SK-N-SH treated with all-trans-retinoic acid at 6 μM for 48 hours (cell line): ENCODE measurements around the gene CDHR3.

Experiments used
- ATAC-seq: fragments of 200-7000 bp; cut with Tn5 transposase; 3 replicates; pipeline ENCODE4 v1.9.1; 2020; ENCODE audit warnings: mild to moderate bottlenecking, moderate library complexity
- ARNTL ChIP-seq: fragments of 450-650 bp; formaldehyde crosslinking; IDR thresholded peaks from 2 replicates; pipeline ENCODE4 v1.5.0; 2020; ENCODE audit warnings: low read depth, mild to moderate bottlenecking, moderate library complexity, borderline replicate concordance
- BACH2 ChIP-seq: fragments of 250-450 bp; sonication (Bioruptor Pico); IDR thresholded peaks from 2 replicates; pipeline ENCODE4 v1.9.0; 2021; ENCODE audit warnings: mild to moderate bottlenecking, borderline replicate concordance
- CSDC2 ChIP-seq: fragments of 250-450 bp; sonication (Bioruptor Pico); IDR thresholded peaks from 2 replicates; pipeline ENCODE4 v1.5.0; 2020; ENCODE audit warnings: mild to moderate bottlenecking, moderate library complexity
- ESRRG ChIP-seq: fragments of 250-450 bp; sonication (Bioruptor Pico); IDR thresholded peaks from 2 replicates; pipeline ENCODE4 v1.6.1; 2021; ENCODE audit warnings: mild to moderate bottlenecking
- GLIS3 ChIP-seq: fragments of 250-450 bp; sonication (Bioruptor Pico); IDR thresholded peaks from 2 replicates; pipeline ENCODE4 v1.5.0; 2020; ENCODE audit warnings: mild to moderate bottlenecking, moderate library complexity
- ISL1 ChIP-seq: fragments of 250-450 bp; sonication (Bioruptor Pico); IDR thresholded peaks from 2 replicates; pipeline ENCODE4 v2.1.2; 2022; ENCODE audit warnings: mild to moderate bottlenecking, moderate library complexity
- OSR1 ChIP-seq: fragments of 250-450 bp; sonication (Bioruptor Pico); IDR thresholded peaks from 2 replicates; pipeline ENCODE4 v1.8.0; 2022; ENCODE audit warnings: moderate library complexity, mild to moderate bottlenecking, inconsistent platforms
- PPARA ChIP-seq: fragments of 250-450 bp; sonication (Bioruptor Pico); IDR thresholded peaks from 2 replicates; pipeline ENCODE4 v1.5.0; 2020; ENCODE audit warnings: mild to moderate bottlenecking, borderline replicate concordance
- TCF4 ChIP-seq: fragments of 250-450 bp; sonication (Bioruptor Pico); IDR thresholded peaks from 2 replicates; pipeline ENCODE4 v1.8.0; 2021; ENCODE audit warnings: mild to moderate bottlenecking, moderate library complexity, borderline replicate concordance
- ZC3H10 ChIP-seq: fragments of 250-450 bp; sonication (Bioruptor Pico); IDR thresholded peaks from 2 replicates; pipeline ENCODE4 v1.5.1; 2021; ENCODE audit warnings: mild to moderate bottlenecking, moderate library complexity
- ZFP3 ChIP-seq: fragments of 250-450 bp; sonication (Bioruptor Pico); IDR thresholded peaks from 2 replicates; pipeline ENCODE4 v1.5.0; 2020; ENCODE audit warnings: mild to moderate bottlenecking, moderate library complexity
- ZFP30 ChIP-seq: fragments of 450-650 bp; formaldehyde crosslinking; IDR thresholded peaks from 2 replicates; pipeline ENCODE4 v1.5.0; 2022; ENCODE audit warnings: mild to moderate bottlenecking, moderate library complexity
- ZNF565 ChIP-seq: fragments of 450-650 bp; formaldehyde crosslinking; conservative IDR thresholded peaks from 2 replicates; pipeline ENCODE4 v1.5.0; 2020; ENCODE audit warnings: low read depth, mild to moderate bottlenecking, moderate library complexity
- ZNF70 ChIP-seq: fragments of 450-650 bp; formaldehyde crosslinking; IDR thresholded peaks from 2 replicates; pipeline ENCODE4 v1.5.0; 2020; ENCODE audit warnings: mild to moderate bottlenecking, moderate library complexity
- ZNF8 ChIP-seq: fragments of 450-650 bp; formaldehyde crosslinking; IDR thresholded peaks from 2 replicates; pipeline ENCODE4 v1.5.0; 2020; ENCODE audit warnings: mild to moderate bottlenecking, moderate library complexity
- TF ChIP-seq, protein P1 (sequence below): fragments of 250-450 bp; sonication (Bioruptor Pico); IDR thresholded peaks from 2 replicates; pipeline ENCODE4 v1.5.1; 2021; ENCODE audit warnings: mild to moderate bottlenecking, moderate library complexity
- TF ChIP-seq, protein P2 (sequence below): fragments of 250-450 bp; sonication (Bioruptor Pico); IDR thresholded peaks from 2 replicates; pipeline ENCODE4 v1.5.1; 2020; ENCODE audit warnings: low read depth, mild to moderate bottlenecking, moderate library complexity
- TF ChIP-seq, protein P3 (sequence below): fragments of 250-450 bp; sonication (Bioruptor Pico); IDR thresholded peaks from 2 replicates; pipeline ENCODE4 v1.5.0; 2020; ENCODE audit warnings: mild to moderate bottlenecking, moderate library complexity
- TF ChIP-seq, protein P4 (sequence below): fragments of 250-450 bp; sonication (Bioruptor Pico); IDR thresholded peaks from 2 replicates; pipeline ENCODE4 v1.8.0; 2021; ENCODE audit warnings: low read depth, mild to moderate bottlenecking, moderate library complexity, borderline replicate concordance
- TF ChIP-seq, protein P5 (sequence below): fragments of 250-450 bp; sonication (Bioruptor Pico); IDR thresholded peaks from 2 replicates; pipeline ENCODE4 v1.8.0; 2020; ENCODE audit warnings: mild to moderate bottlenecking, moderate library complexity, borderline replicate concordance

The CDHR3 gene

DNA sequence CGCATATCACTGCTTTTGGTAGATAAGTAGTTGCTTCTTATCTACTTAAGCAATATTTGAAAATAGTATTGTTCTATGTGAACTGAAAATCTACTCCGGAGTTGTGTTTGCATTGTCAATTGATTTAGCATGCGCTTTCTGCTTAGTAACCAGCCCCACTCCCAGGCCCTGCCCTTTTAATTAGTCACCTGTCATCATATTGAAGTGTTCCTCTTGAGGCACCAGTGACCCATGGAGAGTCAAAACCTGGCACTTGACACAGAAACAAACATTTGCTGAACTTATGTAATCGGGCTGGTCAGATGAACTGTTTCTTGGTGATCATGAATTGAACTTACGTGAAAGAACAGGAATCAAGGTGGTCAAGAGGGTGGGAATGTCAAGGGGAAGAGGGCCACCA is 27.8 kb upstream of the CDHR3 start:
- TF ChIP-seq, protein P1, sequence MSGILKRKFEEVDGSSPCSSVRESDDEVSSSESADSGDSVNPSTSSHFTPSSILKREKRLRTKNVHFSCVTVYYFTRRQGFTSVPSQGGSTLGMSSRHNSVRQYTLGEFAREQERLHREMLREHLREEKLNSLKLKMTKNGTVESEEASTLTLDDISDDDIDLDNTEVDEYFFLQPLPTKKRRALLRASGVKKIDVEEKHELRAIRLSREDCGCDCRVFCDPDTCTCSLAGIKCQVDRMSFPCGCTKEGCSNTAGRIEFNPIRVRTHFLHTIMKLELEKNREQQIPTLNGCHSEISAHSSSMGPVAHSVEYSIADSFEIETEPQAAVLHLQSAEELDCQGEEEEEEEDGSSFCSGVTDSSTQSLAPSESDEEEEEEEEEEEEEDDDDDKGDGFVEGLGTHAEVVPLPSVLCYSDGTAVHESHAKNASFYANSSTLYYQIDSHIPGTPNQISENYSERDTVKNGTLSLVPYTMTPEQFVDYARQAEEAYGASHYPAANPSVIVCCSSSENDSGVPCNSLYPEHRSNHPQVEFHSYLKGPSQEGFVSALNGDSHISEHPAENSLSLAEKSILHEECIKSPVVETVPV = no peak
- TF ChIP-seq, protein P2, sequence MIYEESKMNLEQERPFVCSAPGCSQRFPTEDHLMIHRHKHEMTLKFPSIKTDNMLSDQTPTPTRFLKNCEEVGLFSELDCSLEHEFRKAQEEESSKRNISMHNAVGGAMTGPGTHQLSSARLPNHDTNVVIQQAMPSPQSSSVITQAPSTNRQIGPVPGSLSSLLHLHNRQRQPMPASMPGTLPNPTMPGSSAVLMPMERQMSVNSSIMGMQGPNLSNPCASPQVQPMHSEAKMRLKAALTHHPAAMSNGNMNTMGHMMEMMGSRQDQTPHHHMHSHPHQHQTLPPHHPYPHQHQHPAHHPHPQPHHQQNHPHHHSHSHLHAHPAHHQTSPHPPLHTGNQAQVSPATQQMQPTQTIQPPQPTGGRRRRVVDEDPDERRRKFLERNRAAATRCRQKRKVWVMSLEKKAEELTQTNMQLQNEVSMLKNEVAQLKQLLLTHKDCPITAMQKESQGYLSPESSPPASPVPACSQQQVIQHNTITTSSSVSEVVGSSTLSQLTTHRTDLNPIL (CRISPR knock-in tag) = no peak
- TF ChIP-seq, protein P3, sequence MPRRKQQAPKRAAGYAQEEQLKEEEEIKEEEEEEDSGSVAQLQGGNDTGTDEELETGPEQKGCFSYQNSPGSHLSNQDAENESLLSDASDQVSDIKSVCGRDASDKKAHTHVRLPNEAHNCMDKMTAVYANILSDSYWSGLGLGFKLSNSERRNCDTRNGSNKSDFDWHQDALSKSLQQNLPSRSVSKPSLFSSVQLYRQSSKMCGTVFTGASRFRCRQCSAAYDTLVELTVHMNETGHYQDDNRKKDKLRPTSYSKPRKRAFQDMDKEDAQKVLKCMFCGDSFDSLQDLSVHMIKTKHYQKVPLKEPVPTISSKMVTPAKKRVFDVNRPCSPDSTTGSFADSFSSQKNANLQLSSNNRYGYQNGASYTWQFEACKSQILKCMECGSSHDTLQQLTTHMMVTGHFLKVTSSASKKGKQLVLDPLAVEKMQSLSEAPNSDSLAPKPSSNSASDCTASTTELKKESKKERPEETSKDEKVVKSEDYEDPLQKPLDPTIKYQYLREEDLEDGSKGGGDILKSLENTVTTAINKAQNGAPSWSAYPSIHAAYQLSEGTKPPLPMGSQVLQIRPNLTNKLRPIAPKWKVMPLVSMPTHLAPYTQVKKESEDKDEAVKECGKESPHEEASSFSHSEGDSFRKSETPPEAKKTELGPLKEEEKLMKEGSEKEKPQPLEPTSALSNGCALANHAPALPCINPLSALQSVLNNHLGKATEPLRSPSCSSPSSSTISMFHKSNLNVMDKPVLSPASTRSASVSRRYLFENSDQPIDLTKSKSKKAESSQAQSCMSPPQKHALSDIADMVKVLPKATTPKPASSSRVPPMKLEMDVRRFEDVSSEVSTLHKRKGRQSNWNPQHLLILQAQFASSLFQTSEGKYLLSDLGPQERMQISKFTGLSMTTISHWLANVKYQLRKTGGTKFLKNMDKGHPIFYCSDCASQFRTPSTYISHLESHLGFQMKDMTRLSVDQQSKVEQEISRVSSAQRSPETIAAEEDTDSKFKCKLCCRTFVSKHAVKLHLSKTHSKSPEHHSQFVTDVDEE (CRISPR knock-in tag) = no peak
- TF ChIP-seq GLIS3 (CRISPR knock-in tag) = no peak
- TF ChIP-seq ZFP3 (CRISPR knock-in tag) = no peak
- TF ChIP-seq ZNF565 (CRISPR knock-in tag) = no peak
- no peak for TF ChIP-seq BACH2
- TF ChIP-seq PPARA = no peak
- no peak for TF ChIP-seq ARNTL (CRISPR knock-in tag)
- no peak for TF ChIP-seq ZFP30
- TF ChIP-seq ZNF70 (CRISPR knock-in tag) = no peak
- TF ChIP-seq ESRRG = no peak
- TF ChIP-seq ZC3H10 (CRISPR knock-in tag) = no peak
- TF ChIP-seq CSDC2 = no peak

DNA sequence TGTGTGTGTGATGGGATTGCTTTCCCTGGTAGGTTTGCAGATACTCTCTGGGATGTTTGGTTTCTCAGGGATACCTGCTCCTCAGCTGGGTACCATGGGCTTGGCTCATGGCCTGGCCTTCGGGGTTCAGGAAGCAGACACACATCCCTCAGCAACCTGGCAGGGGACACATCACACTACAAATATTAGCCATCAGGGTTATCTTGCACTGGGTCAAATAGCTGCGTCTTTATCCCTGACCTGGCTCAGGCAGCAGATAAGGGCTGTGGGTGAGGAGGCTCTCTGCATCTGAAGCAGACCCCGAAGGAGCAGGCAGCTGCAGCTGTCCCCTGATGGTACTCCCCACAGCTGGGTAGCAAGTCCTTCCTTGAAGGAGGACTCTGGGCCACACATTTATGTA is 25.7 kb upstream of the CDHR3 start:
- TF ChIP-seq BACH2 (no peak), GLIS3 (CRISPR knock-in tag) (no peak), ARNTL (CRISPR knock-in tag) (no peak), ZFP30 (no peak), OSR1 (CRISPR knock-in tag) (no peak), TCF4 (CRISPR knock-in tag) (no peak), ZC3H10 (CRISPR knock-in tag) (no peak), ESRRG (no peak), ZNF8 (CRISPR knock-in tag) (no peak), CSDC2 (no peak), ISL1 (CRISPR knock-in tag) (no peak), PPARA (no peak), ZNF565 (CRISPR knock-in tag) (no peak), ZFP3 (CRISPR knock-in tag) (no peak), ZNF70 (CRISPR knock-in tag) (no peak)
- TF ChIP-seq, protein P4, sequence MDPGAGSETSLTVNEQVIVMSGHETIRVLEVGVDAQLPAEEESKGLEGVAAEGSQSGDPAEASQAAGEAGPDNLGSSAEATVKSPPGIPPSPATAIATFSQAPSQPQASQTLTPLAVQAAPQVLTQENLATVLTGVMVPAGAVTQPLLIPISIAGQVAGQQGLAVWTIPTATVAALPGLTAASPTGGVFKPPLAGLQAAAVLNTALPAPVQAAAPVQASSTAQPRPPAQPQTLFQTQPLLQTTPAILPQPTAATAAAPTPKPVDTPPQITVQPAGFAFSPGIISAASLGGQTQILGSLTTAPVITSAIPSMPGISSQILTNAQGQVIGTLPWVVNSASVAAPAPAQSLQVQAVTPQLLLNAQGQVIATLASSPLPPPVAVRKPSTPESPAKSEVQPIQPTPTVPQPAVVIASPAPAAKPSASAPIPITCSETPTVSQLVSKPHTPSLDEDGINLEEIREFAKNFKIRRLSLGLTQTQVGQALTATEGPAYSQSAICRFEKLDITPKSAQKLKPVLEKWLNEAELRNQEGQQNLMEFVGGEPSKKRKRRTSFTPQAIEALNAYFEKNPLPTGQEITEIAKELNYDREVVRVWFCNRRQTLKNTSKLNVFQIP (CRISPR knock-in tag) = no peak
- TF ChIP-seq, protein P5, sequence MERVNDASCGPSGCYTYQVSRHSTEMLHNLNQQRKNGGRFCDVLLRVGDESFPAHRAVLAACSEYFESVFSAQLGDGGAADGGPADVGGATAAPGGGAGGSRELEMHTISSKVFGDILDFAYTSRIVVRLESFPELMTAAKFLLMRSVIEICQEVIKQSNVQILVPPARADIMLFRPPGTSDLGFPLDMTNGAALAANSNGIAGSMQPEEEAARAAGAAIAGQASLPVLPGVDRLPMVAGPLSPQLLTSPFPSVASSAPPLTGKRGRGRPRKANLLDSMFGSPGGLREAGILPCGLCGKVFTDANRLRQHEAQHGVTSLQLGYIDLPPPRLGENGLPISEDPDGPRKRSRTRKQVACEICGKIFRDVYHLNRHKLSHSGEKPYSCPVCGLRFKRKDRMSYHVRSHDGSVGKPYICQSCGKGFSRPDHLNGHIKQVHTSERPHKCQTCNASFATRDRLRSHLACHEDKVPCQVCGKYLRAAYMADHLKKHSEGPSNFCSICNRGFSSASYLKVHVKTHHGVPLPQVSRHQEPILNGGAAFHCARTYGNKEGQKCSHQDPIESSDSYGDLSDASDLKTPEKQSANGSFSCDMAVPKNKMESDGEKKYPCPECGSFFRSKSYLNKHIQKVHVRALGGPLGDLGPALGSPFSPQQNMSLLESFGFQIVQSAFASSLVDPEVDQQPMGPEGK (CRISPR knock-in tag) = no peak
- TF ChIP-seq, protein P2 (CRISPR knock-in tag) = no peak
- TF ChIP-seq, protein P1 = no peak
- no peak for ATAC-seq

More for the DNA sequence above, 27.8 kb upstream of the CDHR3 start:
- ATAC-seq = no peak
